Fibroblast of villous mesenchyme (primary cell): ENCODE data around the gene XYLT1. TPM values are rescaled to one million over a fixed set of nuclear protein-coding genes. Genes with fewer than 3 reads are reported as not detected.

ENCODE experiments used
- DNase-seq: peaks from one replicate; pipeline ENCODE4 v3.0.0-alpha.2; 2010; ENCODE audit warnings: low read depth
- H3K4me3 ChIP-seq: 2 replicates; pipeline ENCODE4 v1.5.1; 2011; ENCODE audit warnings: low read depth, mild to moderate bottlenecking, low read length
- CTCF ChIP-seq: IDR thresholded peaks from 2 replicates; pipeline ENCODE4 v1.5.1; 2012; ENCODE audit warnings: low read depth, mild to moderate bottlenecking, low read length; ENCODE audit not compliant: insufficient read depth
- total RNA-seq: library from RNA; depleted of rRNA; stranded (reverse); fragments of >200 nt; gene quantifications from 2 replicates; pipeline ENCODE4 v1.2.3, GENCODE V29; 2012

Gene XYLT1
- total RNA-seq, 1 donor, result 2.6 TPM

- no peak for TF ChIP-seq CTCF
- DNase-seq, result peak; percentile 79
Observed at GRCh38 chr16:17173281-17173680, 297.5 kb downstream of the XYLT1 start.

GRCh38 chr16:17171250-17172143 is 299.3 kb downstream of the XYLT1 start:
- DNase-seq, result no peak
- no peak for TF ChIP-seq CTCF
- no peak overlapping the region for H3K4me3 ChIP-seq

More at GRCh38 chr16:17173281-17173680, 297.5 kb downstream of the XYLT1 start:
- no peak overlapping the region for H3K4me3 ChIP-seq

- no peak for TF ChIP-seq CTCF
- no peak for DNase-seq
- no peak overlapping the region for H3K4me3 ChIP-seq
Observed at GRCh38 chr16:17170435-17170834, 300.3 kb downstream of the XYLT1 start.

GRCh38 chr16:17168181-17168580 is 302.6 kb downstream of the XYLT1 start:
- no peak for DNase-seq
- H3K4me3 ChIP-seq, result no peak overlapping the region
- no peak for TF ChIP-seq CTCF

GRCh38 chr16:17166095-17166494 is 304.7 kb downstream of the XYLT1 start:
- H3K4me3 ChIP-seq, result no peak overlapping the region
- TF ChIP-seq CTCF, result no peak
- no peak for DNase-seq

GRCh38 chr16:17162560-17162959 is 308.2 kb downstream of the XYLT1 start:
- DNase-seq, result no peak
- H3K4me3 ChIP-seq, result no peak overlapping the region
- TF ChIP-seq CTCF, result no peak
